Caco-2 (cell line): ENCODE measurements around the gene POFUT2. TPM values are rescaled to one million over a fixed set of nuclear protein-coding genes. Genes with fewer than 3 reads are reported as not detected.

Experiments
- BruUV-seq: library from RNA; stranded (reverse); fragments of 400-500 nt; replicated peaks from 2 replicates; lab custom pipeline; 2021; lab: Mats Ljungman, UMichigan
- CTCF ChIA-PET: fragments of 300-600 bp; sonication (Branson Sonifier 250); formaldehyde crosslinking; loops from one replicate; lab custom pipeline; 2022; ENCODE audit warnings: antibody characterized with exemption; lab: Charles Lee
- POLR2A ChIA-PET: fragments of 300-600 bp; sonication (Branson Sonifier 250); formaldehyde crosslinking; loops from one replicate; lab custom pipeline; 2022; ENCODE audit warnings: antibody characterized with exemption; lab: Charles Lee
- DNase-seq, 2 experiments: peaks; one replicate each; pipeline versions ENCODE4 v3.0.0 to v3.0.0-alpha.2; 2020 to 2022
- H3K27me3 ChIP-seq: replicated peaks from 2 replicates; pipeline ENCODE4 v1.6.0; 2011; ENCODE audit warnings: low read length; ENCODE audit not compliant: control insufficient read depth, insufficient read depth
- H3K36me3 ChIP-seq: 2 replicates; pipeline ENCODE4 v1.5.1; 2011; ENCODE audit warnings: low read length; ENCODE audit not compliant: control insufficient read depth, insufficient read depth
- H3K4me1 ChIP-seq: fragments of 250-450 bp; sonication (Bioruptor Pico); 2 replicates; pipeline ENCODE4 v1.5.1; 2020; ENCODE audit warnings: mild to moderate bottlenecking
- H3K4me3 ChIP-seq: 2 replicates; pipeline ENCODE4 v1.5.1; 2011; ENCODE audit warnings: low read depth, mild to moderate bottlenecking, control low read depth, low read length
- H3K9me3 ChIP-seq: fragments of 250-450 bp; sonication (Bioruptor Pico); 2 replicates; pipeline ENCODE4 v1.5.1; 2020; ENCODE audit warnings: mild to moderate bottlenecking, moderate library complexity
- H3K27ac Mint-ChIP-seq: one replicate; pipeline ENCODE4 v1.8.0; 2022; ENCODE audit warnings: mixed read lengths; ENCODE audit not compliant: unreplicated experiment
- H3K27me3 Mint-ChIP-seq: one replicate; pipeline ENCODE4 v1.8.0; 2022; ENCODE audit warnings: mixed read lengths; ENCODE audit not compliant: insufficient read depth, unreplicated experiment
- H3K36me3 Mint-ChIP-seq: one replicate; pipeline ENCODE4 v1.8.0; 2022; ENCODE audit warnings: mild to moderate bottlenecking, mixed read lengths; ENCODE audit not compliant: insufficient read depth, unreplicated experiment
- H3K4me1 Mint-ChIP-seq: one replicate; pipeline ENCODE4 v1.8.0; 2022; ENCODE audit warnings: low read depth, mixed read lengths; ENCODE audit not compliant: unreplicated experiment
- H3K4me3 Mint-ChIP-seq: one replicate; pipeline ENCODE4 v1.8.0; 2022; ENCODE audit warnings: mild to moderate bottlenecking, moderate library complexity, mixed read lengths; ENCODE audit not compliant: unreplicated experiment
- H3K9me3 Mint-ChIP-seq: one replicate; pipeline ENCODE4 v1.8.0; 2022; ENCODE audit warnings: mixed read lengths; ENCODE audit not compliant: unreplicated experiment
- intact Hi-C: fragments of 100-400 bp; cut with micrococcal nuclease; formaldehyde crosslinking; loops from one replicate; pipeline ENCODE4 v1.10.0; 2022; ENCODE audit not compliant: unreplicated experiment
- total RNA-seq: library from RNA; stranded (reverse); gene quantifications from 2 replicates; pipeline ENCODE4 v1.2.3, GENCODE V29; 2022
- TF ChIP-seq, protein P1 (sequence below), 2 experiments: fragments of 200-600 bp in 1 of 2; IDR thresholded peaks; 1 replicate in 1 of 2; 2 replicates in 1 of 2; pipeline versions ENCODE4 v1.5.1 to v1.8.0; 2011 to 2022; ENCODE audit warnings: antibody characterized with exemption in 1 of 2, control low read depth in 1 of 2, inconsistent platforms in 1 of 2, low read depth in 1 of 2, low read length in 1 of 2, mild to moderate bottlenecking in 1 of 2, moderate library complexity in 1 of 2; ENCODE audit not compliant: insufficient read depth in 1 of 2, severe bottlenecking in 1 of 2, unreplicated experiment in 1 of 2

The POFUT2 gene
- total RNA-seq, 1 experiment from 2014 or later: 32.0 TPM

DNA sequence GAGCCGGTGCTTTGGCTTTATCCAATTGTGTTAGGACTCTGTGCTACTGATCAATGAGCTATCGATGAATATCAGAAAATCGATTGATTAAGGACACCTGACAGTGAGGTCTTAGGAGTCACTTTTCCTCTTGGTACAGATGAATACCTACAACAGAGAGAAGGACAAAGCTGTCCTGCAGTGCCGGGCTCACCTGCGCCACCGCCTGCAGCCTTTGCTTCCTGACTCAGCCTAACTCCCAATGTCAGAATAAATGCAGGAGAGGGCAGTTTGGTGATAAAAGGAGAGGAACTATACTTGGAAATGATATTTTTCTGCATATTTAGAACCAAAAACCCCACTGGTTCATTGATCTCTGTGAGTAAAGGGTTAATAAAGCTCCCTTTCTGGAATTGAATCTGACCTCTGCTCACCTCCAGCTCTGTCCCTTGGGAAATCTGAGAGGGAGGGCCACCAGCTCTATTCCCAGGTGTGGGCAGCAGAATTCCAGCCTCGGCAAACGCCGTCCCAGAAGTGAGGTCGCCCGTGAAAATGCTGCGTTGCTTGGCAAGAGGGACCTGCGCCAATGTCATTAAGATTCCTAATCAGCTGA lies 39.3 kb downstream of the POFUT2 start:
- H3K4me3 ChIP-seq: peak overlapping the region; percentile 32
- intact Hi-C loops: no loop called here
- peaks cover 9% of the 10 kb centered on the region for H3K9me3 ChIP-seq
- DNase-seq: no peak
- Mint-ChIP-seq H3K27me3 (no peaks in the 10 kb centered on the region), H3K4me1 (no peaks in the 10 kb centered on the region), H3K4me3 (peak overlapping the region; percentile 62), H3K27ac (no peak overlapping the region), H3K9me3 (peaks cover 15% of the 10 kb centered on the region), H3K36me3 (no peaks in the 10 kb centered on the region)
- ChIA-PET POLR2A (interaction anchor here (0.9 kb wide), 1 partner anchor 39 kb away, joined by 3 read pairs; the partner anchor contains the start of gene POFUT2), CTCF (interaction anchor here (0.6 kb wide), 1 partner anchor 109 kb away, joined by 4 read pairs; no protein-coding TSS in a partner anchor)
- H3K4me1 ChIP-seq: no peaks in the 10 kb centered on the region
- BruUV-seq: no TSS peak
- H3K27me3 ChIP-seq: no peaks in the 10 kb centered on the region
- H3K36me3 ChIP-seq: no peaks in the 10 kb centered on the region
- TF ChIP-seq, protein P1, sequence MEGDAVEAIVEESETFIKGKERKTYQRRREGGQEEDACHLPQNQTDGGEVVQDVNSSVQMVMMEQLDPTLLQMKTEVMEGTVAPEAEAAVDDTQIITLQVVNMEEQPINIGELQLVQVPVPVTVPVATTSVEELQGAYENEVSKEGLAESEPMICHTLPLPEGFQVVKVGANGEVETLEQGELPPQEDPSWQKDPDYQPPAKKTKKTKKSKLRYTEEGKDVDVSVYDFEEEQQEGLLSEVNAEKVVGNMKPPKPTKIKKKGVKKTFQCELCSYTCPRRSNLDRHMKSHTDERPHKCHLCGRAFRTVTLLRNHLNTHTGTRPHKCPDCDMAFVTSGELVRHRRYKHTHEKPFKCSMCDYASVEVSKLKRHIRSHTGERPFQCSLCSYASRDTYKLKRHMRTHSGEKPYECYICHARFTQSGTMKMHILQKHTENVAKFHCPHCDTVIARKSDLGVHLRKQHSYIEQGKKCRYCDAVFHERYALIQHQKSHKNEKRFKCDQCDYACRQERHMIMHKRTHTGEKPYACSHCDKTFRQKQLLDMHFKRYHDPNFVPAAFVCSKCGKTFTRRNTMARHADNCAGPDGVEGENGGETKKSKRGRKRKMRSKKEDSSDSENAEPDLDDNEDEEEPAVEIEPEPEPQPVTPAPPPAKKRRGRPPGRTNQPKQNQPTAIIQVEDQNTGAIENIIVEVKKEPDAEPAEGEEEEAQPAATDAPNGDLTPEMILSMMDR (IDR thresholded peaks at IDR 0.05; ENCODE audit: insufficient read depth in 1 of 2, low read depth in 1 of 2, low read length in 1 of 2, severe bottlenecking in 1 of 2, unreplicated experiment in 1 of 2): peak in 1 of 2 experiments; percentile 12

GRCh38 chr21:45246386-45247320 lies 41.0 kb downstream of the POFUT2 start:
- H3K36me3 Mint-ChIP-seq: no peaks in the 10 kb centered on the region
- BruUV-seq: no TSS peak
- no peaks in the 10 kb centered on the region for H3K27me3 Mint-ChIP-seq
- H3K36me3 ChIP-seq: no peaks in the 10 kb centered on the region
- ChIA-PET CTCF (no interaction called here), POLR2A (no interaction called here)
- TF ChIP-seq, protein P1 (IDR thresholded peaks at IDR 0.05; ENCODE audit: insufficient read depth in 1 of 2, low read depth in 1 of 2, low read length in 1 of 2, severe bottlenecking in 1 of 2, unreplicated experiment in 1 of 2): no peak
- intact Hi-C loops: no loop called here
- H3K27ac Mint-ChIP-seq: no peak overlapping the region
- peaks cover 12% of the 10 kb centered on the region for H3K9me3 ChIP-seq
- H3K27me3 ChIP-seq: no peaks in the 10 kb centered on the region
- no peak overlapping the region for H3K4me3 Mint-ChIP-seq
- H3K4me3 ChIP-seq: no peak overlapping the region
- no peaks in the 10 kb centered on the region for H3K4me1 ChIP-seq
- DNase-seq: no peak
- peaks cover 18% of the 10 kb centered on the region for H3K9me3 Mint-ChIP-seq
- H3K4me1 Mint-ChIP-seq: no peaks in the 10 kb centered on the region

- H3K27ac Mint-ChIP-seq: no peak overlapping the region
- H3K36me3 Mint-ChIP-seq: no peaks in the 10 kb centered on the region
Measured at GRCh38 chr21:45244799-45245340, 42.8 kb downstream of the POFUT2 start.

More at GRCh38 chr21:45244799-45245340, 42.8 kb downstream of the POFUT2 start:
- Mint-ChIP-seq H3K9me3 (peaks cover 18% of the 10 kb centered on the region), H3K27me3 (no peaks in the 10 kb centered on the region), H3K4me3 (no peak overlapping the region), H3K4me1 (no peaks in the 10 kb centered on the region)
- H3K9me3 ChIP-seq: peaks cover 12% of the 10 kb centered on the region
- CTCF ChIA-PET: no interaction called here
- TF ChIP-seq, protein P1 (IDR thresholded peaks at IDR 0.05; ENCODE audit: insufficient read depth in 1 of 2, low read depth in 1 of 2, low read length in 1 of 2, severe bottlenecking in 1 of 2, unreplicated experiment in 1 of 2): no peak
- H3K36me3 ChIP-seq: no peaks in the 10 kb centered on the region
- BruUV-seq: no TSS peak
- H3K4me1 ChIP-seq: no peaks in the 10 kb centered on the region
- no peak overlapping the region for H3K4me3 ChIP-seq
- POLR2A ChIA-PET: no interaction called here
- H3K27me3 ChIP-seq: no peaks in the 10 kb centered on the region
- intact Hi-C loops: no loop called here
- no peak for DNase-seq
